Measurements from ENCODE around the gene FOXO1.

Gene FOXO1

GRCh38 chr13:40611004-40611403 is 55.4 kb downstream of the FOXO1 start:
- Histone ChIP-seq H3K9ac (ENCODE audit: low read length) (no peak overlapping the region), H3K4me1 (ENCODE audit: control insufficient read depth, insufficient read depth, low read length) (peaks cover 27% of the 10 kb centered on the region), H3K4me3 (ENCODE audit: low read length) (no peak overlapping the region), H3K36me3 (ENCODE audit: control insufficient read depth, insufficient read depth, low read length) (no peaks in the 10 kb centered on the region), H3K9me3 (ENCODE audit: control insufficient read depth, low read length) (no peaks in the 10 kb centered on the region), H3K27me3 (ENCODE audit: control insufficient read depth, insufficient read depth, low read length) (no peaks in the 10 kb centered on the region)

DNA sequence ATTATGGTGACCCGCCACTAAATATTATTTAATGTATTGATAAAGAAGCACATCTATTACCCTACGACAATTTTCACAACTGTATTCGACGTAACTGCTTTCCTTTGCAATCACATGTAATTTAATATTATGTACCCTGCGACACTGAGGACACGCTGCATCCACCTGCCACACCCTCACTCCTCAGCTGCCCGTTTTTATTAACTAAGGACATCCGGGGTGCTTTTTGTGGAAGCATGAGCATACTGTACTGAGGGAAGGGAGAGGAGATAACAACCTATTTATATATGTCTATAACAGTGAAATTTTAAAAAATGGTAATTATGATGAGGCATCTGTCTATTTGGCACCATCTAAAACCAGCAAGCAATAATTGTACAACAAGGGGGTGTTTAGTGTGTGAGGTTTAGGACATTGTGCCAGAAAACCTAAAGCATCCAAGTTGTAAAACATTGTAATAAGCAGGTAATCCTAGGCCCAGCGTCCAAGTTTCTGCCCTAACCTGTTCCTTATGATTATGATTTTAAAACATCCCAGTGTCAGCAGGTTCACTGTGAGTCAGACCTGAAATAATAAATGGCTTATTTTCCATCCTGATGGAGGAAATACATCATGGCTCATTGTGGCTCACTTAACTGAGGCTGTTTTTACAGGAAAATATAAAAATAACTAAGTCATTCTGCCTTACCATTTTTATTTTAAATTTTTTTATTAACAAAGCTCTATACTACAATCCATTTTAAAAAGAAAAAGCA is 56.3 kb downstream of the FOXO1 start:
- Histone ChIP-seq H3K27me3 (ENCODE audit: control insufficient read depth, insufficient read depth, low read length) (no peaks in the 10 kb centered on the region), H3K9me3 (ENCODE audit: control insufficient read depth, low read length) (no peaks in the 10 kb centered on the region), H3K4me3 (ENCODE audit: low read length) (no peak overlapping the region), H3K36me3 (ENCODE audit: control insufficient read depth, insufficient read depth, low read length) (no peaks in the 10 kb centered on the region), H3K9ac (ENCODE audit: low read length) (no peak overlapping the region), H3K4me1 (ENCODE audit: control insufficient read depth, insufficient read depth, low read length) (peaks cover 27% of the 10 kb centered on the region)

- Histone ChIP-seq H3K4me1 (ENCODE audit: control insufficient read depth, insufficient read depth, low read length) (peaks cover 13% of the 10 kb centered on the region), H3K36me3 (ENCODE audit: control insufficient read depth, insufficient read depth, low read length) (no peaks in the 10 kb centered on the region), H3K27me3 (ENCODE audit: control insufficient read depth, insufficient read depth, low read length) (no peaks in the 10 kb centered on the region), H3K9ac (ENCODE audit: low read length) (no peak overlapping the region), H3K4me3 (ENCODE audit: low read length) (no peak overlapping the region), H3K9me3 (ENCODE audit: control insufficient read depth, low read length) (no peaks in the 10 kb centered on the region)
Observed at GRCh38 chr13:40608308-40608707, 58.1 kb downstream of the FOXO1 start.

GRCh38 chr13:40605573-40605972 is 60.9 kb downstream of the FOXO1 start:
- Histone ChIP-seq H3K4me1 (ENCODE audit: control insufficient read depth, insufficient read depth, low read length) (no peaks in the 10 kb centered on the region), H3K9ac (ENCODE audit: low read length) (no peak overlapping the region), H3K27me3 (ENCODE audit: control insufficient read depth, insufficient read depth, low read length) (no peaks in the 10 kb centered on the region), H3K9me3 (ENCODE audit: control insufficient read depth, low read length) (no peaks in the 10 kb centered on the region), H3K4me3 (ENCODE audit: low read length) (no peak overlapping the region), H3K36me3 (ENCODE audit: control insufficient read depth, insufficient read depth, low read length) (no peaks in the 10 kb centered on the region)

- H3K27me3 ChIP-seq (ENCODE audit: control insufficient read depth, insufficient read depth, low read length), result no peaks in the 10 kb centered on the region
- no peaks in the 10 kb centered on the region for H3K4me1 ChIP-seq (ENCODE audit: control insufficient read depth, insufficient read depth, low read length)
- H3K9me3 ChIP-seq (ENCODE audit: control insufficient read depth, low read length), result no peaks in the 10 kb centered on the region
- H3K4me3 ChIP-seq (ENCODE audit: low read length), result no peak overlapping the region
- no peaks in the 10 kb centered on the region for H3K36me3 ChIP-seq (ENCODE audit: control insufficient read depth, insufficient read depth, low read length)
- no peak overlapping the region for H3K9ac ChIP-seq (ENCODE audit: low read length)
Observed at GRCh38 chr13:40604135-40604534, 62.3 kb downstream of the FOXO1 start.

GRCh38 chr13:40600149-40600751 is 66.2 kb downstream of the FOXO1 start:
- Histone ChIP-seq H3K9ac (ENCODE audit: low read length) (no peak overlapping the region), H3K9me3 (ENCODE audit: control insufficient read depth, low read length) (no peaks in the 10 kb centered on the region), H3K4me1 (ENCODE audit: control insufficient read depth, insufficient read depth, low read length) (no peaks in the 10 kb centered on the region), H3K27me3 (ENCODE audit: control insufficient read depth, insufficient read depth, low read length) (no peaks in the 10 kb centered on the region), H3K36me3 (ENCODE audit: control insufficient read depth, insufficient read depth, low read length) (no peaks in the 10 kb centered on the region), H3K4me3 (ENCODE audit: low read length) (no peak overlapping the region)

- H3K9me3 ChIP-seq (ENCODE audit: control insufficient read depth, low read length), result no peaks in the 10 kb centered on the region
- H3K4me1 ChIP-seq (ENCODE audit: control insufficient read depth, insufficient read depth, low read length), result no peaks in the 10 kb centered on the region
- H3K36me3 ChIP-seq (ENCODE audit: control insufficient read depth, insufficient read depth, low read length), result no peaks in the 10 kb centered on the region
- no peak overlapping the region for H3K4me3 ChIP-seq (ENCODE audit: low read length)
- no peaks in the 10 kb centered on the region for H3K27me3 ChIP-seq (ENCODE audit: control insufficient read depth, insufficient read depth, low read length)
- H3K9ac ChIP-seq (ENCODE audit: low read length), result no peak overlapping the region
Observed at GRCh38 chr13:40599747-40600146, 66.7 kb downstream of the FOXO1 start.

GRCh38 chr13:40599124-40599523 is 67.3 kb downstream of the FOXO1 start:
- no peak overlapping the region for H3K9ac ChIP-seq (ENCODE audit: low read length)
- H3K4me1 ChIP-seq (ENCODE audit: control insufficient read depth, insufficient read depth, low read length), result no peaks in the 10 kb centered on the region
- no peaks in the 10 kb centered on the region for H3K27me3 ChIP-seq (ENCODE audit: control insufficient read depth, insufficient read depth, low read length)
- H3K4me3 ChIP-seq (ENCODE audit: low read length), result no peak overlapping the region
- H3K36me3 ChIP-seq (ENCODE audit: control insufficient read depth, insufficient read depth, low read length), result no peaks in the 10 kb centered on the region
- H3K9me3 ChIP-seq (ENCODE audit: control insufficient read depth, low read length), result no peaks in the 10 kb centered on the region

GRCh38 chr13:40598569-40598968 is 67.9 kb downstream of the FOXO1 start:
- Histone ChIP-seq H3K4me3 (ENCODE audit: low read length) (no peak overlapping the region), H3K27me3 (ENCODE audit: control insufficient read depth, insufficient read depth, low read length) (no peaks in the 10 kb centered on the region), H3K9me3 (ENCODE audit: control insufficient read depth, low read length) (no peaks in the 10 kb centered on the region), H3K9ac (ENCODE audit: low read length) (no peak overlapping the region), H3K4me1 (ENCODE audit: control insufficient read depth, insufficient read depth, low read length) (no peaks in the 10 kb centered on the region), H3K36me3 (ENCODE audit: control insufficient read depth, insufficient read depth, low read length) (no peaks in the 10 kb centered on the region)

DNA sequence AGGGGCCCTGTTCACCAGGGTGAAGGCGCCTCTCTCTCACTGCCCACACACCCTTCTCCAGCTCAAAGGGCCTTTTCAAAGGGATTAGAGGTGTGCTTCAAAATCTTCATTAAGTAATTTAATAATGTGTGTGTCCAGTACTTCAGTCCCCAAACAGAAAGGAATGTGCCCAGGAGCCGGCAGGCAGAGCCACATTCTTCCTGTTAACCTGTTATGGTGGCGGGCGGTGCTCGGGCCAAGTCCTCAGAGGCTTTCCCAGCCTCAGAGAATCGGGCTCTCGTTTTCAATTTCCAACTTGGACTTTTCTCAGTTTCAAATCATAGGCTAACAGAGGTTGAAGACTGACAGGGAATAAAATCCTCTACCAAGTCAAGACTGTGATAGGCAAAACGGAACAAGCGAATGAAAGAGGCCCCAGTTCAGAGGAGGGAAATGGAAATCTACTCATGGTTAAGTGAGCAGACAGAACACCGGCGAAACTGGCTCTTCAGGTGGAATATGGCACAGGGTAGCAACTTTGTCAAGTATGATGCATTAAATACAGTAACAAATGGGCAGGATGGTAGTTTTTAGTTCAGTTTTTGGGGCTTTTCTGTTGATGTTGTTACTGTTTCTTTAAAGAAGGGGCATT is 68.6 kb downstream of the FOXO1 start:
- H3K4me1 ChIP-seq (ENCODE audit: control insufficient read depth, insufficient read depth, low read length), result no peaks in the 10 kb centered on the region
- no peak overlapping the region for H3K4me3 ChIP-seq (ENCODE audit: low read length)
- no peaks in the 10 kb centered on the region for H3K27me3 ChIP-seq (ENCODE audit: control insufficient read depth, insufficient read depth, low read length)
- no peaks in the 10 kb centered on the region for H3K9me3 ChIP-seq (ENCODE audit: control insufficient read depth, low read length)
- no peak overlapping the region for H3K9ac ChIP-seq (ENCODE audit: low read length)
- no peaks in the 10 kb centered on the region for H3K36me3 ChIP-seq (ENCODE audit: control insufficient read depth, insufficient read depth, low read length)

DNA sequence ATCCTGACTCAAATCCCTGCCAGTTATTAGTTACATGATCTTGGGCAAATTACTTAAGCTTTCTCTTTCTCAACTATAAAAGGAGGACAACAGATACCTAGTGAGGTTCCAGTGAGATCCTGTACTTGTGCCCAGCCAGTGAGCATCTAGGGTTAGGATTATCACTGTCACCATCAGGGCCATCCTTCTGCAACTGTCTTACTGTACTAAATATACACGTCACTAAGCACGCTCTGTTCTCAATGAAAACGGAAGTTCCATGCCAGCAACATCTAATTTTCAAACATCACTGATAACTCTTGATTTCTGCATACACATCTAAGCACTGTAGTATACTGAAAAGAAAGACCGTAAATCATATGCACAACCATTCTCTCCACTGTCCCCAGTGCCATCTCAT is 70.0 kb downstream of the FOXO1 start:
- H3K27me3 ChIP-seq (ENCODE audit: control insufficient read depth, insufficient read depth, low read length), result no peaks in the 10 kb centered on the region
- H3K9me3 ChIP-seq (ENCODE audit: control insufficient read depth, low read length), result no peaks in the 10 kb centered on the region
- H3K4me3 ChIP-seq (ENCODE audit: low read length), result no peak overlapping the region
- no peaks in the 10 kb centered on the region for H3K4me1 ChIP-seq (ENCODE audit: control insufficient read depth, insufficient read depth, low read length)
- H3K36me3 ChIP-seq (ENCODE audit: control insufficient read depth, insufficient read depth, low read length), result no peaks in the 10 kb centered on the region
- no peak overlapping the region for H3K9ac ChIP-seq (ENCODE audit: low read length)

DNA sequence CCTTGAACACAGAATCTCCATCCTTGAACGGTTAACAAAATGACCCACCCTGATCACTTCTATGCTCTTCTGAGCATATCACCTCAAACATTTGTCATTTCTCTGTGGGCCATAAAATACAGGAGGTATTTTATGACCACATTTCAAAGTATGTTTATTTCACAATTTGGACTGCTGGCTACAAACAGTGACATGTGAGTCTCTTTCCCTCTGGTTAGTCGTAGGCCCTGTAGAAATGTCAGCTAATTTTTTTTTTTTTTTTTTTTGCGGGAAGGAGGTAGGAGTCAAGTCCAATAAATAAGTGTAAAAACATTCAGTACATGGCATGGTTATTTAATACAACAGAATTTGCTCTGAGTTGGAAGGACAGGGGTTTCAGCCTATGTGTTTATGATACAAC is 70.7 kb downstream of the FOXO1 start:
- no peaks in the 10 kb centered on the region for H3K9me3 ChIP-seq (ENCODE audit: control insufficient read depth, low read length)
- H3K36me3 ChIP-seq (ENCODE audit: control insufficient read depth, insufficient read depth, low read length), result no peaks in the 10 kb centered on the region
- no peak overlapping the region for H3K4me3 ChIP-seq (ENCODE audit: low read length)
- H3K9ac ChIP-seq (ENCODE audit: low read length), result no peak overlapping the region
- no peaks in the 10 kb centered on the region for H3K27me3 ChIP-seq (ENCODE audit: control insufficient read depth, insufficient read depth, low read length)
- H3K4me1 ChIP-seq (ENCODE audit: control insufficient read depth, insufficient read depth, low read length), result no peaks in the 10 kb centered on the region
